SK-N-SH treated with all-trans-retinoic acid at 6 μM for 48 hours (cell line): ENCODE data around the gene SCN8A.

Experiments
- ATAC-seq: fragments of 200-7000 bp; cut with Tn5 transposase; 3 replicates; pipeline ENCODE4 v1.9.1; 2020; ENCODE audit warnings: mild to moderate bottlenecking, moderate library complexity
- ARNTL ChIP-seq: fragments of 450-650 bp; formaldehyde crosslinking; IDR thresholded peaks from 2 replicates; pipeline ENCODE4 v1.5.0; 2020; ENCODE audit warnings: low read depth, mild to moderate bottlenecking, moderate library complexity, borderline replicate concordance
- BACH2 ChIP-seq: fragments of 250-450 bp; sonication (Bioruptor Pico); IDR thresholded peaks from 2 replicates; pipeline ENCODE4 v1.9.0; 2021; ENCODE audit warnings: mild to moderate bottlenecking, borderline replicate concordance
- ESRRG ChIP-seq: fragments of 250-450 bp; sonication (Bioruptor Pico); IDR thresholded peaks from 2 replicates; pipeline ENCODE4 v1.6.1; 2021; ENCODE audit warnings: mild to moderate bottlenecking
- ISL1 ChIP-seq: fragments of 250-450 bp; sonication (Bioruptor Pico); IDR thresholded peaks from 2 replicates; pipeline ENCODE4 v2.1.2; 2022; ENCODE audit warnings: mild to moderate bottlenecking, moderate library complexity
- OSR1 ChIP-seq: fragments of 250-450 bp; sonication (Bioruptor Pico); IDR thresholded peaks from 2 replicates; pipeline ENCODE4 v1.8.0; 2022; ENCODE audit warnings: moderate library complexity, mild to moderate bottlenecking, inconsistent platforms
- PATZ1 ChIP-seq: fragments of 250-450 bp; sonication (Bioruptor Pico); IDR thresholded peaks from 2 replicates; pipeline ENCODE4 v1.8.0; 2020; ENCODE audit warnings: mild to moderate bottlenecking, moderate library complexity, borderline replicate concordance
- PPARA ChIP-seq: fragments of 250-450 bp; sonication (Bioruptor Pico); IDR thresholded peaks from 2 replicates; pipeline ENCODE4 v1.5.0; 2020; ENCODE audit warnings: mild to moderate bottlenecking, borderline replicate concordance
- RARB ChIP-seq: fragments of 250-450 bp; sonication (Bioruptor Pico); IDR thresholded peaks from 2 replicates; pipeline ENCODE4 v1.8.0; 2021; ENCODE audit warnings: mild to moderate bottlenecking, moderate library complexity
- SNAI2 ChIP-seq: fragments of 250-450 bp; sonication (Bioruptor Pico); IDR thresholded peaks from 2 replicates; pipeline ENCODE4 v1.5.0; 2020; ENCODE audit warnings: mild to moderate bottlenecking, moderate library complexity
- TCF4 ChIP-seq: fragments of 250-450 bp; sonication (Bioruptor Pico); IDR thresholded peaks from 2 replicates; pipeline ENCODE4 v1.8.0; 2021; ENCODE audit warnings: mild to moderate bottlenecking, moderate library complexity, borderline replicate concordance
- TOX ChIP-seq: fragments of 250-450 bp; sonication (Bioruptor Pico); IDR thresholded peaks from 2 replicates; pipeline ENCODE4 v1.8.0; 2021; ENCODE audit warnings: mild to moderate bottlenecking, moderate library complexity, borderline replicate concordance
- ZFP3 ChIP-seq: fragments of 250-450 bp; sonication (Bioruptor Pico); IDR thresholded peaks from 2 replicates; pipeline ENCODE4 v1.5.0; 2020; ENCODE audit warnings: mild to moderate bottlenecking, moderate library complexity
- ZNF70 ChIP-seq: fragments of 450-650 bp; formaldehyde crosslinking; IDR thresholded peaks from 2 replicates; pipeline ENCODE4 v1.5.0; 2020; ENCODE audit warnings: mild to moderate bottlenecking, moderate library complexity
- TF ChIP-seq, protein P1 (sequence below): fragments of 250-450 bp; sonication (Bioruptor Pico); IDR thresholded peaks from 2 replicates; pipeline ENCODE4 v1.8.0; 2021; ENCODE audit warnings: low read depth, mild to moderate bottlenecking, moderate library complexity, borderline replicate concordance
- TF ChIP-seq, protein P2 (sequence below): fragments of 250-450 bp; sonication (Bioruptor Pico); IDR thresholded peaks from 2 replicates; pipeline ENCODE4 v1.5.1; 2020; ENCODE audit warnings: low read depth, mild to moderate bottlenecking, moderate library complexity

Gene SCN8A

GRCh38 chr12:51717326-51717925, 126.4 kb downstream of the SCN8A start (continued):
- no peak for TF ChIP-seq PPARA (CRISPR knock-in tag)
- TF ChIP-seq, protein P1, sequence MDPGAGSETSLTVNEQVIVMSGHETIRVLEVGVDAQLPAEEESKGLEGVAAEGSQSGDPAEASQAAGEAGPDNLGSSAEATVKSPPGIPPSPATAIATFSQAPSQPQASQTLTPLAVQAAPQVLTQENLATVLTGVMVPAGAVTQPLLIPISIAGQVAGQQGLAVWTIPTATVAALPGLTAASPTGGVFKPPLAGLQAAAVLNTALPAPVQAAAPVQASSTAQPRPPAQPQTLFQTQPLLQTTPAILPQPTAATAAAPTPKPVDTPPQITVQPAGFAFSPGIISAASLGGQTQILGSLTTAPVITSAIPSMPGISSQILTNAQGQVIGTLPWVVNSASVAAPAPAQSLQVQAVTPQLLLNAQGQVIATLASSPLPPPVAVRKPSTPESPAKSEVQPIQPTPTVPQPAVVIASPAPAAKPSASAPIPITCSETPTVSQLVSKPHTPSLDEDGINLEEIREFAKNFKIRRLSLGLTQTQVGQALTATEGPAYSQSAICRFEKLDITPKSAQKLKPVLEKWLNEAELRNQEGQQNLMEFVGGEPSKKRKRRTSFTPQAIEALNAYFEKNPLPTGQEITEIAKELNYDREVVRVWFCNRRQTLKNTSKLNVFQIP (CRISPR knock-in tag): no peak
- no peak for TF ChIP-seq ESRRG (CRISPR knock-in tag)
- TF ChIP-seq PATZ1 (CRISPR knock-in tag): no peak
- TF ChIP-seq SNAI2 (CRISPR knock-in tag): no peak
- TF ChIP-seq BACH2 (CRISPR knock-in tag): no peak
- no peak for TF ChIP-seq ISL1 (CRISPR knock-in tag)
- TF ChIP-seq ZFP3 (CRISPR knock-in tag): no peak

DNA sequence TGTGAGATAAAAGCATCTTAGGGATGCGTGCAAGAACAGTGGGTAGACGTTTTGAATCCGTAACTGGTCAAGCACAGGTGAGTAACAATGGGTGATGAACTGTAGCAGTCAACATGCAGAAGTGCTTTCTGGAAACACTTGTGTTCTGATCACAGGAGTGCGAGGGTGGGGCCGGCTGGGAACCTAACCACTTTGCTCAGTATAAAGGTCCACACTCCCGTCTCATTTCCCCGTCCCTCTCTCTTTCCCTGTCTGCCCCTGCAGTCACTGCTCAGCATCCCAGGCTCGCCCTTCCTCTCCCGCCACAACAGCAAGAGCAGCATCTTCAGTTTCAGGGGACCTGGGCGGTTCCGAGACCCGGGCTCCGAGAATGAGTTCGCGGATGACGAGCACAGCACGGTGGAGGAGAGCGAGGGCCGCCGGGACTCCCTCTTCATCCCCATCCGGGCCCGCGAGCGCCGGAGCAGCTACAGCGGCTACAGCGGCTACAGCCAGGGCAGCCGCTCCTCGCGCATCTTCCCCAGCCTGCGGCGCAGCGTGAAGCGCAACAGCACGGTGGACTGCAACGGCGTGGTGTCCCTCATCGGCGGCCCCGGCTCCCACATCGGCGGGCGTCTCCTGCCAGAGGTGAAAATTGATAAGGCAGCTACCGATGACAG, 130.4 kb downstream of the SCN8A start:
- TF ChIP-seq PATZ1 (CRISPR knock-in tag): no peak
- TF ChIP-seq ISL1 (CRISPR knock-in tag): no peak
- TF ChIP-seq ARNTL (CRISPR knock-in tag): no peak
- no peak for TF ChIP-seq OSR1 (CRISPR knock-in tag)
- no peak for TF ChIP-seq TCF4 (CRISPR knock-in tag)
- no peak for TF ChIP-seq ESRRG (CRISPR knock-in tag)
- no peak for TF ChIP-seq BACH2 (CRISPR knock-in tag)
- TF ChIP-seq, protein P1 (CRISPR knock-in tag): no peak
- no peak for TF ChIP-seq ZNF70 (CRISPR knock-in tag)
- ATAC-seq: peak; percentile 84

- ATAC-seq: no peak
- TF ChIP-seq, protein P1 (CRISPR knock-in tag): no peak
- TF ChIP-seq RARB (CRISPR knock-in tag): no peak
- no peak for TF ChIP-seq ZNF70 (CRISPR knock-in tag)
- TF ChIP-seq PPARA (CRISPR knock-in tag): no peak
- TF ChIP-seq, protein P2, sequence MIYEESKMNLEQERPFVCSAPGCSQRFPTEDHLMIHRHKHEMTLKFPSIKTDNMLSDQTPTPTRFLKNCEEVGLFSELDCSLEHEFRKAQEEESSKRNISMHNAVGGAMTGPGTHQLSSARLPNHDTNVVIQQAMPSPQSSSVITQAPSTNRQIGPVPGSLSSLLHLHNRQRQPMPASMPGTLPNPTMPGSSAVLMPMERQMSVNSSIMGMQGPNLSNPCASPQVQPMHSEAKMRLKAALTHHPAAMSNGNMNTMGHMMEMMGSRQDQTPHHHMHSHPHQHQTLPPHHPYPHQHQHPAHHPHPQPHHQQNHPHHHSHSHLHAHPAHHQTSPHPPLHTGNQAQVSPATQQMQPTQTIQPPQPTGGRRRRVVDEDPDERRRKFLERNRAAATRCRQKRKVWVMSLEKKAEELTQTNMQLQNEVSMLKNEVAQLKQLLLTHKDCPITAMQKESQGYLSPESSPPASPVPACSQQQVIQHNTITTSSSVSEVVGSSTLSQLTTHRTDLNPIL (CRISPR knock-in tag): no peak
- no peak for TF ChIP-seq TOX (CRISPR knock-in tag)
- no peak for TF ChIP-seq ISL1 (CRISPR knock-in tag)
- no peak for TF ChIP-seq BACH2 (CRISPR knock-in tag)
These were observed 131.4 kb downstream of the SCN8A start for GRCh38 chr12:51722431-51722830.
